Ishikawa (cell line): ENCODE results near the gene CDX2.

ENCODE experiments used
- CEBPB ChIP-seq: IDR thresholded peaks from 2 replicates; pipeline ENCODE4 v1.6.1; 2012
- CREB1 ChIP-seq: IDR thresholded peaks from 2 replicates; pipeline ENCODE4 v1.6.1; 2012; ENCODE audit warnings: low read depth
- EGR1 ChIP-seq: IDR thresholded peaks from 2 replicates; pipeline ENCODE4 v1.6.1; 2012
- EP300 ChIP-seq: IDR thresholded peaks from 2 replicates; pipeline ENCODE4 v1.6.1; 2012; ENCODE audit warnings: borderline replicate concordance
- FOXM1 ChIP-seq: IDR thresholded peaks from 2 replicates; pipeline ENCODE4 v1.6.1; 2012; ENCODE audit warnings: low read depth, borderline replicate concordance
- MAX ChIP-seq: IDR thresholded peaks from 2 replicates; pipeline ENCODE4 v1.6.1; 2012
- NFIC ChIP-seq: IDR thresholded peaks from 2 replicates; pipeline ENCODE4 v1.6.1; 2012
- RAD21 ChIP-seq: IDR thresholded peaks from 2 replicates; pipeline ENCODE4 v1.6.1; 2012; ENCODE audit warnings: low read depth
- TAF1 ChIP-seq: IDR thresholded peaks from 2 replicates; pipeline ENCODE4 v1.6.1; 2012; ENCODE audit warnings: low read depth, mild to moderate bottlenecking
- TCF12 ChIP-seq: IDR thresholded peaks from 2 replicates; pipeline ENCODE4 v1.6.1; 2012; ENCODE audit warnings: low read depth
- TEAD4 ChIP-seq: IDR thresholded peaks from 2 replicates; pipeline ENCODE4 v1.6.1; 2012
- USF1 ChIP-seq: IDR thresholded peaks from 2 replicates; pipeline ENCODE4 v1.6.1; 2012
- YY1 ChIP-seq: IDR thresholded peaks from 2 replicates; pipeline ENCODE4 v1.6.1; 2012; ENCODE audit warnings: low read depth
- ZBTB7A ChIP-seq: IDR thresholded peaks from 2 replicates; pipeline ENCODE4 v1.6.1; 2012; ENCODE audit warnings: low read depth
- TF ChIP-seq, protein P1 (sequence below): IDR thresholded peaks from 2 replicates; pipeline ENCODE4 v1.6.1; 2012; ENCODE audit warnings: low read depth, mild to moderate bottlenecking

The CDX2 gene

GRCh38 chr13:27967203-27967735 is 1.8 kb downstream of the CDX2 start:
- TF ChIP-seq TCF12 (no peak), USF1 (no peak), RAD21 (no peak), EP300 (no peak), MAX (no peak), CREB1 (no peak), CEBPB (no peak), ZBTB7A (no peak), FOXM1 (no peak)

GRCh38 chr13:27966641-27967202 is 2.4 kb downstream of the CDX2 start:
- TF ChIP-seq EP300 (no peak), TCF12 (no peak), USF1 (no peak), NFIC (no peak), TAF1 (no peak), ZBTB7A (no peak), FOXM1 (no peak), TEAD4 (no peak), MAX (no peak), RAD21 (no peak), CEBPB (no peak), YY1 (no peak), EGR1 (no peak)
- TF ChIP-seq, protein P1, sequence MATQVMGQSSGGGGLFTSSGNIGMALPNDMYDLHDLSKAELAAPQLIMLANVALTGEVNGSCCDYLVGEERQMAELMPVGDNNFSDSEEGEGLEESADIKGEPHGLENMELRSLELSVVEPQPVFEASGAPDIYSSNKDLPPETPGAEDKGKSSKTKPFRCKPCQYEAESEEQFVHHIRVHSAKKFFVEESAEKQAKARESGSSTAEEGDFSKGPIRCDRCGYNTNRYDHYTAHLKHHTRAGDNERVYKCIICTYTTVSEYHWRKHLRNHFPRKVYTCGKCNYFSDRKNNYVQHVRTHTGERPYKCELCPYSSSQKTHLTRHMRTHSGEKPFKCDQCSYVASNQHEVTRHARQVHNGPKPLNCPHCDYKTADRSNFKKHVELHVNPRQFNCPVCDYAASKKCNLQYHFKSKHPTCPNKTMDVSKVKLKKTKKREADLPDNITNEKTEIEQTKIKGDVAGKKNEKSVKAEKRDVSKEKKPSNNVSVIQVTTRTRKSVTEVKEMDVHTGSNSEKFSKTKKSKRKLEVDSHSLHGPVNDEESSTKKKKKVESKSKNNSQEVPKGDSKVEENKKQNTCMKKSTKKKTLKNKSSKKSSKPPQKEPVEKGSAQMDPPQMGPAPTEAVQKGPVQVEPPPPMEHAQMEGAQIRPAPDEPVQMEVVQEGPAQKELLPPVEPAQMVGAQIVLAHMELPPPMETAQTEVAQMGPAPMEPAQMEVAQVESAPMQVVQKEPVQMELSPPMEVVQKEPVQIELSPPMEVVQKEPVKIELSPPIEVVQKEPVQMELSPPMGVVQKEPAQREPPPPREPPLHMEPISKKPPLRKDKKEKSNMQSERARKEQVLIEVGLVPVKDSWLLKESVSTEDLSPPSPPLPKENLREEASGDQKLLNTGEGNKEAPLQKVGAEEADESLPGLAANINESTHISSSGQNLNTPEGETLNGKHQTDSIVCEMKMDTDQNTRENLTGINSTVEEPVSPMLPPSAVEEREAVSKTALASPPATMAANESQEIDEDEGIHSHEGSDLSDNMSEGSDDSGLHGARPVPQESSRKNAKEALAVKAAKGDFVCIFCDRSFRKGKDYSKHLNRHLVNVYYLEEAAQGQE: no peak

DNA sequence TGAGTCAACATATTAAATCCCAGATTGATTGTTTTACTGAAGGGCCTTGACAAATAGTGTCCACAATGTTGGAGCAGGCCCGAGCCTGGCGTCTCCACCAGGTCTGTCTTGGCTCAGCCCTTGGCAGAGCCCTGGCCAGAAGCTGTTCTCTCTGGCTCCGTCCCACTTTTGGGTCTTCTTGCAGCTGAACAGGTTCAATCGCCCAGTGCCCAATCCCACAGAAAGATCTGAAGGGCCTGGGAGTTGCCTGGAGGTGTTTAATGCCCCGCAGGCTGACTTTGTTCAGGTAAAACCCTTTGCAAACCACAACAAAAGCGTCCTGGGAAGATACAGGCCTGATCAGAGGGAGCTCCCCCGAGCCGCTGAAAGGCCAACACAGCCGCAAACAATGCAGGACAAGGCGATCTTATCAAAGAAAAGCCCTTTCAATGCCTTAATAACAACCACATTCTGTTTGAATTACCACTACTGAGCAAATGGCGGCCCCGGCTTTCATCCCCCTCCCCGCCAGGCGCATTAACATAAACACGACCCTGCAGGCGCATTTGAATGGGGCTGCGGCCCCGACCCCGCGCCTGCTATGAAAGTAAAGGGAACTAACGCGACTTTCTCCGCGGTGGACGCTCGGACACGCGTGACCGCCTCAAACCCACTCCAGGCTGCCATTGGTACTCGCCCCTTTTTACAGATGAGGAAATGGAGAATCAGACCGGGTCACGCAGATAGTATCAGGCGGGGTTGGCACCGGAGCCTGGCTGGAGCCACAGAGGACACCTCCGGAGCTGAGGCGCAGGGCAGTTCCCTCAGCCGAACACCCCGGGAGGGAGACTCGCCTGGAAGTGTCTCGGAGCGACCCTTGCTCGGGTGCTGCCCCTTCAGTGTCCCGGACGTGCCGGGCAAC is 3.1 kb downstream of the CDX2 start:
- no peak for TF ChIP-seq CEBPB
- no peak for TF ChIP-seq TEAD4
- TF ChIP-seq USF1: no peak
- TF ChIP-seq TCF12: no peak
- no peak for TF ChIP-seq ZBTB7A
- no peak for TF ChIP-seq CREB1
- no peak for TF ChIP-seq FOXM1

DNA sequence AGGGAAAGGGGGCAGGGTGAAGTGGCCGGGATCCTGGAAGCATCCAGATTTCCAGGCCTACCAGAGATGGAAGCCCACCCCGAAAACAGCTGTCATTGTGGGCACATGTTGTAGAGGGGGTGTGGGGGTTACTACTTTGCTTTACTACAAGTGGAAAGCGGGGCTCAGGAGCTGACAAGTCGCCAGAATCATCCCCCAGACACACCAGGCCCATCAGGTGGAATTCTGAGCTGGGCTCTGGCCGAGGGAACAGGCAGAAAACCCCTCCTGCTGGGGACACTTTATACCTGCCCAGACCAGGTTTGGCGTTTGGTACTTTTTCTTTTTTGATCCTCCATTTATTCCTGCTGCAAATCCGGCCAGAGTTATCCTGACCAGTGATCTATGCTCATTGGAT is 3.8 kb downstream of the CDX2 start:
- TF ChIP-seq CREB1 (no peak), NFIC (no peak), TEAD4 (no peak), YY1 (no peak), MAX (no peak), EP300 (no peak), USF1 (no peak), TCF12 (no peak), RAD21 (no peak), TAF1 (no peak), ZBTB7A (no peak)

DNA sequence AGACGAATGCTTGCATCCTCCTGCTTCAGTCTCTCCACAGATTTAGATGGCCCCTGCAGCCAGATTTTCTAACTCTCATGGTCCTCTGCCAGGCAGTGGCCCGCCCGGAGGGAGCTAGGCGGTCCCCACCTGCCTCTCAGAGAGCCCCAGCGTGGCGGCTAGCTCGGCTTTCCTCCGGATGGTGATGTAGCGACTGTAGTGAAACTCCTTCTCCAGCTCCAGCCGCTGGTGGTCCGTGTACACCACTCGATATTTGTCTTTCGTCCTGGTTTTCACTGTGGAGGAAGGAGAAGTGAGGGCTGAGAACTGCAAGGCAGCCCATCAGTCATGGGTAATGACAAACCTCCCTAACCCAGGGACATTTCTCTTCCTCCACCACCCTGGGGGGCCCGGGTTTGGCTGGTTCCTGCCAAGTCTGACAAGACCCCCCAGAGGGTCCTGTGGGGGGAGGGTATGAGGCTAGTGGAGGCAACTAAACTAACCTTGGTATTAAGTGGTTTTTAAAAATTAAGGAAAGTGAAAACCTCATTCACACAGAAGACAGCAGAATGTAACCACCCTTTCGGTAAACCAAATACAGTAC is 4.3 kb downstream of the CDX2 start:
- TF ChIP-seq CREB1: no peak
- no peak for TF ChIP-seq YY1
- no peak for TF ChIP-seq RAD21
- TF ChIP-seq TEAD4: no peak
- no peak for TF ChIP-seq FOXM1
- TF ChIP-seq EP300: no peak
- TF ChIP-seq USF1: no peak
- TF ChIP-seq MAX: no peak
- TF ChIP-seq NFIC: no peak
- no peak for TF ChIP-seq TAF1
- no peak for TF ChIP-seq EGR1
